ENCODE data around the gene TOMM40.

TOMM40 gene

GRCh38 chr19:44927746-44928145, 36.7 kb downstream of the TOMM40 start:
- no peak for DNase-seq (ENCODE audit: low spot score)

DNA sequence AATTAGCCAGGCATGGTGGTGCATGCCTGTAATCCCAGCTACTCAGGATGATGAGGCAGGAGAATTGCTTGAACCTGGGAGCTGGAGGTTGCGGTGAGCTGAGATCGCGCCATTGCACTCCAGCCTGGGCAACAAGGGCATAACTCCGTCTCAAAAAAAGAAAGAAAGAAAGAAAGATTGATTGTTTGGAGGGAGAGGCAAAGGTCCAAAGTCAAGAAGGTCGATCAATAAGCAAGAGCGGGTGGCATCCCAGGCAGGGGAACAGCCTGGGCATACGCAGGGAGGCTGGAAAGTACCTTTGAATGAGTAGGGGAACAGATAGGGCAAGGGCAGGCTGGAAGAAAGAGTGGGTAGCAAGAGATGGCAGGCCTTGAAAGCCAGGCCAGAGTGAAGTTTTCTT, 39.0 kb downstream of the TOMM40 start:
- no peak for DNase-seq (ENCODE audit: low spot score)

- no peak for DNase-seq (ENCODE audit: low spot score)
These were observed 40.5 kb downstream of the TOMM40 start for GRCh38 chr19:44931541-44931940.

- DNase-seq (ENCODE audit: low spot score): no peak
These were observed 48.6 kb downstream of the TOMM40 start for GRCh38 chr19:44939668-44940067.

DNA sequence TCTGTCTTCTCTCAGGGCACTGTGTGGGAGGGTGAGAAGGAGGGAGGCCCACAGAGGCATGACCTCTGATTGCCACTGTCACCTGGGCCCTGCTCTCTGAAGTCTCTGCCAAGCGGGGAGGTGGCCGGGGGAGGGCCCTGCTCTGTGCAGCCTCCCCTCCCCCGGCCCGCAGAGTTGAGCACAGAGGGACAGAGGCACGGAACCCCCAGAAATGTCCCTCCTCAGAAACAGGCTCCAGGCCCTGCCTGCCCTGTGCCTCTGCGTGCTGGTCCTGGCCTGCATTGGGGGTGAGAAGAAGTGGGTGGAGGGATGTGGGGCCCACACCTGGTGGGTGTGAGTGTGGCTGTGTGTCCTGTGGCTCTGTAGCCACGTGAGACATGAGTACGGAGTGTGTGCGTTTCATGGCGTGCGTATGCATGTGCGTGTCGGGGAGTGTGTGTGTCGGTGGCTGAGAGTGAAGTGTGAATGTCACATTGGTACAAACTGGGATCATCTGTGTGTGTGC, 51.1 kb downstream of the TOMM40 start, which contains the start of gene APOC4:
APOC4 (plus strand) TSS at position 171 of the 505 bp plus-strand sequence; CDS start at position 212, 41 bp downstream.
- DNase-seq (ENCODE audit: low spot score): no peak

GRCh38 chr19:44943801-44944249, 52.8 kb downstream of the TOMM40 start:
- DNase-seq (ENCODE audit: low spot score): no peak

- DNase-seq (ENCODE audit: low spot score): no peak
These were observed 56.1 kb downstream of the TOMM40 start for GRCh38 chr19:44947041-44947581.

DNA sequence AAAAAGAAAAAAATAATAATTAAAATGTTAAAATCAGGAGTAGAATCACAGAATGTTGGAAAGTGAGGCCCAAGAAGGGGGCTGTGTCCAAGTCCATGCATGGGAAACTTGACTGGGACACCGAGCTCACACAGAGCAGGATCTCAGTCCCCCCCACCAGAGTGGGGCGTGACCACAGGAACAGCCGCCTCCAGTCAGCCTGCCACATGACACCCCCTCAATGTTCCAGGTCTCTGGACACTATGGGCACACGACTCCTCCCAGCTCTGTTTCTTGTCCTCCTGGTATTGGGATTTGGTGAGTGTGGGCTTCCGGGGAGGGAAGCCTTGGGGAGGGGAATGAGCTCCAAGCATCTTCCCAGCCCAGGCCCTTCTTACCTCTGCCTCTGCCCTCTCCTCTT, 57.2 kb downstream of the TOMM40 start:
- DNase-seq (ENCODE audit: low spot score): no peak

DNA sequence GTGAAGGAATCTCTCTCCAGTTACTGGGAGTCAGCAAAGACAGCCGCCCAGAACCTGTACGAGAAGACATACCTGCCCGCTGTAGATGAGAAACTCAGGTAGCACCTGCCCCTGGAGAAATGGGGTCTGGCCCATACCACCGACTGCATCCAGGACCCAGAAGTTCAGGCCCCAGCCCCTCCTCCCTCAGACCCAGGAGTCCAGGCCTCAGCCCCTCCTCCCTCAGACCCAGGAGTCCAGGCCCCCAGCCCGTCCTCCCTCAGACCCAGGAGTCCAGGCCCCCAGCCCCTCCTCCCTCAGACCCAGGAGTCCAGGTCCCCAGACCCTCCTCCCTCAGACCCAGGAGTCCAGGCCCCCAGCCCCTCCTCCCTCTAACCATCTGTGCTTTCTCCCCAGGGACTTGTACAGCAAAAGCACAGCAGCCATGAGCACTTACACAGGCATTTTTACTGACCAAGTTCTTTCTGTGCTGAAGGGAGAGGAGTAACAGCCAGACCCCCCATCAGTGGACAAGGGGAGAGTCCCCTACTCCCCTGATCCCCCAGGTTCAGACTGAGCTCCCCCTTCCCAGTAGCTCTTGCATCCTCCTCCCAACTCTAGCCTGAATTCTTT, 57.8 kb downstream of the TOMM40 start:
- no peak for DNase-seq (ENCODE audit: low spot score)

- no peak for DNase-seq (ENCODE audit: low spot score)
These were observed 58.5 kb downstream of the TOMM40 start for GRCh38 chr19:44949550-44949949.

DNA sequence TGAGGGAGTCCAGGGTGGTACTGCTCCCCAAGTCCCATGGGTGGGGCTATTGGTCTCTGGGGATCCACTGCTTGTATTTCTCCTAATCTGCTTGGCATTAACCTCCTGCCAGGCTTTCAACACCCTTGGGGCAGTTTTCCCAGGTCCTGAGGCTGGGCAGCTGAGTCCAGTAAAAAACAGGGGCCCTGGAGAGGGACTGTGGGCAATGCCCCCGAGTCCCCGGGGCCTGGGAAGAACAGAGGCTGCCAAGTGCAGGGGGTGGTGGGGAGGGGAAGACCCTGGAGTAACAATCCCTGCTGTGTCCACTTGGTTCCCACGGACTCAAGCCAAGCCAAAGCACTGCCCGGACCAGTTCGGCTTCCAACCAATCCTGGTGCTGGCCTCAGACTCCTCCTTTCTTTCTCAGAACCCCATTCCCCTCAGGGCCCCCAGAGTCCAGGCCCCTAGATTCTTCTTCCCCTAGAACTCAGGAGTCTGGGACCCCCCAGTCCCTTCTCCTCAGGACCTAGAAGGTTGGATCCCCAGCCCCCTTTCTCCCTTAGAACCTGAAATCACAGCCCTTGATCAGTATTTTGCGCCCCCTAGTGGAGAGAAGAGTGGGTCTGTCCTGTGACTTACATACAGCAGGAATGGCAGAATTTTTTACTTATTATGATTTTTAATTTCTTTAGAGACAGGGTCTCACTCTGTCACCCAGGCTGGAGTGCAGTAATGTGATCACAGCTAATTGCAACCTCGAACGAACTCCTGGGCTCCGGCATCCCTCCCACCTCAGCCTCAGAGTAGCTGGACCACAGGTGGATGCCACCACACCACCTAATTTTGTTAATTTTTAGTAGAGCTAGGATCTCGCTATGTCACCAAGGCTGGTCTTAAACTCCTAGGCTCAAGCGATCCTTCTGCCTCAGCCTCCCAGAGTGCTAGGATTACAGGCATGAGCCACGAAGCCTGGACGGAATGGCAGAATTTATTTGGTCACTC, 60.4 kb downstream of the TOMM40 start:
- peak; percentile 66 for DNase-seq (ENCODE audit: low spot score)
